Breast epithelium (tissue), 3 donors: Measurements from ENCODE around the gene AHCYL2.

Experiments
- POLR2AphosphoS5 ChIP-seq, 3 donors: sonication (generic); formaldehyde crosslinking; IDR thresholded peaks; one replicate each; pipeline ENCODE4 v1.6.1; 2017; ENCODE audit warnings: antibody characterized with exemption in 3 of 3
- TF ChIP-seq, protein P1 (sequence below), 3 donors: fragments of 450-650 bp; IDR thresholded peaks; one replicate each; pipeline ENCODE4 v1.5.1; 2016 to 2017; ENCODE audit warnings: antibody characterized with exemption in 3 of 3, mild to moderate bottlenecking in 3 of 3, moderate library complexity in 3 of 3

DNA sequence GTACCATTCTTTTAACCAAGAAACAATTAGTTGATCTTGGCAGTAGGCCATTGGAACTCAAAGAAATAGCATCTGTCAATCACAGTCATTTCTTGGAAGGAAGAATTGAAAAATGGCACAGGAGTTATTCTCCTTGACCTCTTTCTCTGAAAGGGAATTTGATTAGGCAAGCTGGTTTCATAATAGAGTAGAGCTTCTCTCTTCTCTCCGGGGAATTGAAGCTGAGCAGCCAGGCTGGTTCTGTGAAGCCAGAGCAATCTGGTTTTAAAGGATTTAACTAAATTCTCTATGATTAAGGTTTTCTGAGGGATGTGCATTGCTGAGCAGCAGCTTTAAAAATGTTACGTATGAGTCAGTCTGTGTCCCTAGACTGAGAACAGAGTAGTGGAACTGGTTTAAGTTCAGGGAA is 70.2 kb downstream of the AHCYL2 start:
- no peak for TF ChIP-seq POLR2AphosphoS5 (IDR thresholded peaks at IDR 0.05)
- TF ChIP-seq, protein P1, sequence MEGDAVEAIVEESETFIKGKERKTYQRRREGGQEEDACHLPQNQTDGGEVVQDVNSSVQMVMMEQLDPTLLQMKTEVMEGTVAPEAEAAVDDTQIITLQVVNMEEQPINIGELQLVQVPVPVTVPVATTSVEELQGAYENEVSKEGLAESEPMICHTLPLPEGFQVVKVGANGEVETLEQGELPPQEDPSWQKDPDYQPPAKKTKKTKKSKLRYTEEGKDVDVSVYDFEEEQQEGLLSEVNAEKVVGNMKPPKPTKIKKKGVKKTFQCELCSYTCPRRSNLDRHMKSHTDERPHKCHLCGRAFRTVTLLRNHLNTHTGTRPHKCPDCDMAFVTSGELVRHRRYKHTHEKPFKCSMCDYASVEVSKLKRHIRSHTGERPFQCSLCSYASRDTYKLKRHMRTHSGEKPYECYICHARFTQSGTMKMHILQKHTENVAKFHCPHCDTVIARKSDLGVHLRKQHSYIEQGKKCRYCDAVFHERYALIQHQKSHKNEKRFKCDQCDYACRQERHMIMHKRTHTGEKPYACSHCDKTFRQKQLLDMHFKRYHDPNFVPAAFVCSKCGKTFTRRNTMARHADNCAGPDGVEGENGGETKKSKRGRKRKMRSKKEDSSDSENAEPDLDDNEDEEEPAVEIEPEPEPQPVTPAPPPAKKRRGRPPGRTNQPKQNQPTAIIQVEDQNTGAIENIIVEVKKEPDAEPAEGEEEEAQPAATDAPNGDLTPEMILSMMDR (IDR thresholded peaks at IDR 0.05): no peak
